A549 (cell line): Measurements from ENCODE around the gene WFS1. TPM values are rescaled to one million over a fixed set of nuclear protein-coding genes. Genes with fewer than 3 reads are reported as not detected.

Source experiments
- ATAC-seq, 2 experiments: fragments of 200-7000 bp in 1 of 2; fragments of >200 bp in 1 of 2; cut with Nextera tagmentation in 1 of 2; cut with Tn5 transposase in 1 of 2; 3 replicates each; pipeline versions ENCODE4 v1.8.0 to v1.9.1; 2018 to 2020; ENCODE audit warnings: mild to moderate bottlenecking in 1 of 2, moderate library complexity in 1 of 2
- CTCF ChIA-PET: fragments of 300-600 bp; sonication (Branson Sonifier 250); formaldehyde crosslinking; extraction: SDS; loops from one replicate; lab custom pipeline; 2021; ENCODE audit warnings: antibody characterized with exemption, inconsistent platforms; lab: Yijun Ruan, JAX
- POLR2A ChIA-PET: fragments of 350-600 bp; formaldehyde crosslinking; extraction: SDS; loops from one replicate; lab custom pipeline; 2021; ENCODE audit warnings: antibody characterized with exemption, inconsistent platforms; lab: Yijun Ruan, JAX
- DNase-seq, 2 experiments: peaks; one replicate each; pipeline versions ENCODE4 v3.0.0 to v3.0.0-alpha.2; 2011 to 2016; ENCODE audit warnings: low read depth in 1 of 2, low spot score in 1 of 2
- FAIRE-seq: peaks from 2 replicates; lab custom pipeline; 2011; peaks lifted over from hg19 to GRCh38; lab: Jason Lieb, UNC
- H3K27ac ChIP-seq, 2 experiments: fragments of >200 bp; sonication (Bioruptor Twin); formaldehyde crosslinking; 3 replicates each; pipeline ENCODE4 v1.5.1; 2016 to 2017
- H3K4me1 ChIP-seq: fragments of >200 bp; sonication (Bioruptor Twin); formaldehyde crosslinking; 3 replicates; pipeline ENCODE4 v1.6.1; 2016
- H3K4me2 ChIP-seq: fragments of >200 bp; sonication (Bioruptor Twin); formaldehyde crosslinking; 3 replicates; pipeline ENCODE4 v1.6.1; 2016
- H3K4me3 ChIP-seq: fragments of >200 bp; sonication (Bioruptor Twin); formaldehyde crosslinking; 3 replicates; pipeline ENCODE4 v1.5.1; 2016
- H3K9me3 ChIP-seq: fragments of >200 bp; sonication (Bioruptor Twin); formaldehyde crosslinking; 3 replicates; pipeline ENCODE4 v1.6.1; 2016
- ATOH8 ChIP-seq: fragments of 250-450 bp; sonication (Bioruptor Pico); IDR thresholded peaks from 2 replicates; pipeline ENCODE4 v1.5.0; 2020; ENCODE audit warnings: low read depth, mild to moderate bottlenecking, moderate library complexity
- BHLHE40 ChIP-seq: IDR thresholded peaks from 2 replicates; pipeline ENCODE4 v1.6.1; 2012; ENCODE audit warnings: low read depth, low read length, inconsistent platforms
- CHD2 ChIP-seq: fragments of 150-350 bp; IDR thresholded peaks from 2 replicates; pipeline ENCODE4 v1.6.1; 2014; ENCODE audit warnings: low read length; ENCODE audit not compliant: partially characterized antibody
- EHMT2 ChIP-seq: fragments of 200-600 bp; sonication (generic); IDR thresholded peaks from 2 replicates; pipeline ENCODE4 v1.6.1; 2016; ENCODE audit warnings: antibody characterized with exemption, low read depth, mild to moderate bottlenecking, moderate library complexity
- EP300 ChIP-seq, 2 experiments: fragments of >200 bp; sonication (Bioruptor Twin); formaldehyde crosslinking; IDR thresholded peaks; 2 replicates in 1 of 2; 3 replicates in 1 of 2; pipeline ENCODE4 v1.6.1; 2016 to 2017
- FOXS1 ChIP-seq: fragments of 250-450 bp; sonication (Bioruptor Pico); IDR thresholded peaks from 2 replicates; pipeline ENCODE4 v1.5.0; 2020; ENCODE audit warnings: mild to moderate bottlenecking, moderate library complexity
- HDAC2 ChIP-seq: fragments of 200-600 bp; sonication (generic); IDR thresholded peaks from 2 replicates; pipeline ENCODE4 v1.6.1; 2016
- HES2 ChIP-seq: fragments of >200 bp; sonication (Bioruptor Twin); formaldehyde crosslinking; IDR thresholded peaks from 2 replicates; pipeline ENCODE4 v1.6.1; 2016
- HEYL ChIP-seq: fragments of 250-450 bp; sonication (Bioruptor Pico); IDR thresholded peaks from 2 replicates; pipeline ENCODE4 v1.8.0; 2021; ENCODE audit warnings: mild to moderate bottlenecking, moderate library complexity
- JUNB ChIP-seq: fragments of >200 bp; sonication (Bioruptor Twin); formaldehyde crosslinking; IDR thresholded peaks from 2 replicates; pipeline ENCODE4 v1.6.1; 2016
- KDM1A ChIP-seq: fragments of 200-600 bp; sonication (generic); IDR thresholded peaks from 2 replicates; pipeline ENCODE4 v1.6.1; 2016; ENCODE audit warnings: low read depth, mild to moderate bottlenecking
- MYC ChIP-seq: IDR thresholded peaks from 2 replicates; pipeline ENCODE4 v1.6.1; 2012; ENCODE audit warnings: mild to moderate bottlenecking, inconsistent platforms, low read length, improper control_type of control experiment, borderline replicate concordance
- NFE2L2 ChIP-seq: fragments of 150-350 bp; conservative IDR thresholded peaks from 2 replicates; pipeline ENCODE4 v1.6.1; 2014; ENCODE audit warnings: low read length
- PHF8 ChIP-seq: fragments of 200-600 bp; sonication (generic); IDR thresholded peaks from 2 replicates; pipeline ENCODE4 v1.6.1; 2016; ENCODE audit warnings: low read depth, mild to moderate bottlenecking, antibody characterized with exemption, moderate library complexity, borderline replicate concordance
- POLR2A ChIP-seq: IDR thresholded peaks from 2 replicates; pipeline ENCODE4 v1.6.1; 2012; ENCODE audit warnings: mild to moderate bottlenecking, low read length
- POLR2AphosphoS2 ChIP-seq: conservative IDR thresholded peaks from 2 replicates; pipeline ENCODE4 v1.6.1; 2012; ENCODE audit warnings: low read length, improper control_type of control experiment, inconsistent platforms
- SMC3 ChIP-seq: fragments of >200 bp; sonication (Bioruptor Twin); formaldehyde crosslinking; IDR thresholded peaks from 3 replicates; pipeline ENCODE4 v1.6.1; 2018; ENCODE audit warnings: inconsistent platforms
- SREBF2 ChIP-seq: fragments of 450-650 bp; IDR thresholded peaks from 2 replicates; pipeline ENCODE4 v1.6.1; 2014; ENCODE audit warnings: mild to moderate bottlenecking, moderate library complexity
- TFCP2L1 ChIP-seq: fragments of 250-450 bp; sonication (Bioruptor Pico); IDR thresholded peaks from 2 replicates; pipeline ENCODE4 v1.5.0; 2021; ENCODE audit warnings: mild to moderate bottlenecking
- ZFP36 ChIP-seq: fragments of 450-650 bp; IDR thresholded peaks from 2 replicates; pipeline ENCODE4 v1.6.1; 2014; ENCODE audit warnings: borderline replicate concordance; ENCODE audit not compliant: partially characterized antibody
- ZNF302 ChIP-seq: fragments of 250-450 bp; sonication (Bioruptor Pico); IDR thresholded peaks from 2 replicates; pipeline ENCODE4 v1.9.0; 2021; ENCODE audit warnings: inconsistent platforms, mild to moderate bottlenecking, moderate library complexity
- ZSCAN20 ChIP-seq: fragments of 250-450 bp; sonication (Bioruptor Pico); IDR thresholded peaks from 2 replicates; pipeline ENCODE4 v1.8.0; 2022; ENCODE audit warnings: mild to moderate bottlenecking, moderate library complexity
- WGBS: methylation state at CpG from one replicate; pipeline ENCODE4 v1.1.6; 2017; ENCODE audit errors: missing lambda C conversion rate; 5-methylcytosine and 5-hydroxymethylcytosine counted together
- polyA plus RNA-seq, 4 experiments: library from polyadenylated mRNA; depleted of rRNA in 3 of 4; stranded (reverse); fragments of >200 nt; fragmentation: RNase III in 1 of 4; extraction: RNeasy Plus Mini Kit Qiagen cat#74134 plus additional on column Dnase treatment in 1 of 4; gene quantifications; 2 replicates in 3 of 4; 3 replicates in 1 of 4; pipeline ENCODE4 v1.2.3, GENCODE V29; 2011 to 2017
- TF ChIP-seq, protein P1 (sequence below): IDR thresholded peaks from 2 replicates; pipeline ENCODE4 v1.6.1; 2012

The WFS1 gene
- polyA plus RNA-seq, 2 of the 4 experiments (the other 2 are of a cell fraction), result 8.8 to 13.6 TPM

DNA sequence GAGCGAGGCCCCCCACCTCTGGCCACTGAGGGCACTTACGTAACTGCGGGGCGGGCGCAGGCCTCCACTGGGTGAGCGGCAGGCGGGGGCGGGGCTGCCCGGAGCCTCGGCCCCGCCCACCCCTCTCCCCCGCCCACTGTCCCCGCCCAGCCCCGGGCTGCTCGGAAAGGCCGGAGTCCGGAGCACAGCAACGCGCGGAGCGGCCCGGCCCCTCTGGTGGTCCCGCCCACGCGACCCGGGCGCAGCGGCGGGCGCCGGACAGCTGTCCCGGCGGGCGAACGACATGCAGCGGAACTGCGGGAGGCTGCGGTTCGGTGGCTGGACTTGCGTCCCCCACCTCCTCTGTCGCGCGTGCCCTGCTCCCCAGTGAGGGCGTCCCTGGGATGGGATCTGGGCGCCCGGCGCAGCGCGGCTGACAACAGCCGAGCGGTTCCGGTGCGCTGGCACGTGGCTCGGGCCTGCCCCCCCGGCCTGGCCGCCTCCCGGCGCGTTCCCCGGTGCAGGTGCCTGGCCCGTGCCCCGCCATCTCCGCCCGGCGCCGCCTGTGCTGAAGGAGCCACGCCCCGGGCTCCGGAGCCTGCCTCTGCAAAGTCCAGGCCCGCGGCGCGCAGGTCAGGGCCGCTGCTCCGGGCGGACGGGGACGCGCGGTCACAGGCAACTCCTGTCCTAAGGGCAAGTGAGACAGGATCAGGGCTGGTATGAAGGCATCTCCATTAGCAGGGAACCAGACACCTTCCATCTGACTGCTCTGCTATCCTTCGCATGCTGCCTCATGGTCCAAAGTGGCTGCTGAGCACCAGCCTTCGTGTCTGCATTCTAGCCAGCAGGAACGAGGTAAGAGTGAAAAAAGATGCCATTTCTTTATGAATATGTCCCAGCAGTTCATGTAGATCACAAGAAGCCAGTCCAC is 47.5 kb upstream of the WFS1 start:
- TF ChIP-seq MYC, result no peak
- no peak for TF ChIP-seq BHLHE40
- no peak for TF ChIP-seq TFCP2L1 (CRISPR knock-in tag)
- TF ChIP-seq HDAC2, result no peak
- no peak for TF ChIP-seq FOXS1 (CRISPR knock-in tag)
- TF ChIP-seq NFE2L2, result no peak
- no peak for TF ChIP-seq POLR2AphosphoS2
- TF ChIP-seq CHD2, result no peak
- no peak for TF ChIP-seq ZNF302 (CRISPR knock-in tag)
- no peak for TF ChIP-seq PHF8
- no peak for TF ChIP-seq HEYL (CRISPR knock-in tag)
- TF ChIP-seq POLR2A, result no peak
- no peak for TF ChIP-seq SMC3
- TF ChIP-seq HES2, result no peak
- no peak for TF ChIP-seq EP300 (IDR thresholded peaks at IDR 0.05)
- no peaks in the 10 kb centered on the region for H3K4me1 ChIP-seq
- H3K27ac ChIP-seq, result no peak overlapping the region
- DNase-seq (no peak), ATAC-seq (no peak), FAIRE-seq (no peak)
- H3K4me3 ChIP-seq, result no peak overlapping the region
- WGBS, result 85% methylated on average over 15 of the region's 84 CpGs
- no peak overlapping the region for H3K4me2 ChIP-seq
- no peaks in the 10 kb centered on the region for H3K9me3 ChIP-seq
- ChIA-PET POLR2A (no interaction called here), CTCF (interaction anchor here (1.2 kb wide), 1 partner anchor 324 kb away, joined by 4 read pairs; no protein-coding TSS in a partner anchor)

GRCh38 chr4:6222761-6223292 is 46.8 kb upstream of the WFS1 start:
- 17% methylated on average over 10 of the region's 10 CpGs for WGBS
- Histone ChIP-seq H3K4me3 (no peak overlapping the region), H3K4me1 (no peaks in the 10 kb centered on the region), H3K27ac (no peak overlapping the region), H3K4me2 (no peak overlapping the region), H3K9me3 (no peaks in the 10 kb centered on the region)
- no peak for TF ChIP-seq ATOH8 (CRISPR knock-in tag)
- TF ChIP-seq EHMT2, result no peak
- TF ChIP-seq, protein P1, sequence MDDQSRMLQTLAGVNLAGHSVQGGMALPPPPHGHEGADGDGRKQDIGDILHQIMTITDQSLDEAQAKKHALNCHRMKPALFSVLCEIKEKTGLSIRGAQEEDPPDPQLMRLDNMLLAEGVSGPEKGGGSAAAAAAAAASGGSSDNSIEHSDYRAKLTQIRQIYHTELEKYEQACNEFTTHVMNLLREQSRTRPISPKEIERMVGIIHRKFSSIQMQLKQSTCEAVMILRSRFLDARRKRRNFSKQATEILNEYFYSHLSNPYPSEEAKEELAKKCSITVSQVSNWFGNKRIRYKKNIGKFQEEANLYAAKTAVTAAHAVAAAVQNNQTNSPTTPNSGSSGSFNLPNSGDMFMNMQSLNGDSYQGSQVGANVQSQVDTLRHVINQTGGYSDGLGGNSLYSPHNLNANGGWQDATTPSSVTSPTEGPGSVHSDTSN, result no peak
- TF ChIP-seq KDM1A, result no peak
- no peak for TF ChIP-seq ZFP36
- no peak for TF ChIP-seq NFE2L2
- TF ChIP-seq MYC, result no peak
- TF ChIP-seq ZSCAN20 (CRISPR knock-in tag), result no peak
- TF ChIP-seq JUNB, result no peak
- TF ChIP-seq SREBF2, result no peak
- no peak for DNase-seq
- CTCF ChIA-PET, result no interaction called here
- no peak for FAIRE-seq
- no peak for ATAC-seq
- POLR2A ChIA-PET, result no interaction called here
